ENCODE results near the gene MEF2A. TPM values are rescaled to one million over a fixed set of nuclear protein-coding genes. Genes with fewer than 3 reads are reported as not detected.

The MEF2A gene
- total RNA-seq, 1 donor from 2014 or later, result 46.3 TPM

DNA sequence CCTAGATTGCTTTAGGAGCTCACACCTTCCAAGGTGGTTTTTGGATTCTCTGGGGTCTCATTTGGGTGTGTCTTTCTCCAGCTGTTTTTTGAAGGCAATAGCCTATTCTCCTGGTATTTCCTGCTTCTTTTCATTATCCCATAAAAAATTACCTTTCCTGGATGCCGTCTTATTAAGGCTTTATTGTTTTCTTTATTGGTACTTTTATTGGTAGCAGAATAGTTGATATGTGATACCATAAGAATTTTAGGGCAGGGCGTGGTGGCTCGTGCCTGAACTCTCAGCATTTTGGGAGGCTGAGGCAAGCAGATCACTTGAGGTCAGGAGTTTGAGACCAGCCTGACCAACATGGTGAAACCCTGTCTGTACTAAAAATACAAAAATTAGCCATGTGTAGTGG, 18.3 kb upstream of the MEF2A start:
- Histone ChIP-seq H3K4me1 (ENCODE audit: insufficient read depth, low read length) (no peaks in the 10 kb centered on the region), H3K79me2 (ENCODE audit: insufficient read depth, low read length) (no peaks in the 10 kb centered on the region), H3K4me2 (ENCODE audit: low read length) (no peak overlapping the region), H3K4me3 (ENCODE audit: insufficient read depth, low read depth, low read length) (no peak overlapping the region), H3K27me3 (ENCODE audit: insufficient read depth, low read length) (no peaks in the 10 kb centered on the region), H4K20me1 (ENCODE audit: insufficient read depth, low read length) (no peaks in the 10 kb centered on the region), H3K36me3 (ENCODE audit: insufficient read depth, low read length) (no peaks in the 10 kb centered on the region), H2AFZ (ENCODE audit: low read depth, low read length) (no peak overlapping the region), H3K9ac (ENCODE audit: low read length) (no peak overlapping the region), H3K27ac (ENCODE audit: low read depth, low read length) (no peak overlapping the region), H3K9me3 (ENCODE audit: insufficient read depth, low read depth, low read length) (no peaks in the 10 kb centered on the region)
- DNase-seq (ENCODE audit: low read depth) (no peak), FAIRE-seq (no peak)
- no peaks in the 10 kb centered on the region for H3K9me3 Mint-ChIP-seq (ENCODE audit: unreplicated experiment)
- H3K36me3 Mint-ChIP-seq (ENCODE audit: low read depth, unreplicated experiment), result no peaks in the 10 kb centered on the region
- TF ChIP-seq CTCF (IDR thresholded peaks at IDR 0.05; ENCODE audit: insufficient read depth, low read depth, low read length) (no peak), EZH2 (IDR thresholded peaks at IDR 0.05; ENCODE audit: insufficient read depth, low read length) (no peak)
- no peak overlapping the region for H3K27ac Mint-ChIP-seq (ENCODE audit: unreplicated experiment)
- peaks cover 2% of the 10 kb centered on the region for H3K27me3 Mint-ChIP-seq (ENCODE audit: low read depth, unreplicated experiment)
- no peaks in the 10 kb centered on the region for H3K4me1 Mint-ChIP-seq (ENCODE audit: low read depth, unreplicated experiment)
- H3K4me3 Mint-ChIP-seq (ENCODE audit: unreplicated experiment), result no peak overlapping the region

DNA sequence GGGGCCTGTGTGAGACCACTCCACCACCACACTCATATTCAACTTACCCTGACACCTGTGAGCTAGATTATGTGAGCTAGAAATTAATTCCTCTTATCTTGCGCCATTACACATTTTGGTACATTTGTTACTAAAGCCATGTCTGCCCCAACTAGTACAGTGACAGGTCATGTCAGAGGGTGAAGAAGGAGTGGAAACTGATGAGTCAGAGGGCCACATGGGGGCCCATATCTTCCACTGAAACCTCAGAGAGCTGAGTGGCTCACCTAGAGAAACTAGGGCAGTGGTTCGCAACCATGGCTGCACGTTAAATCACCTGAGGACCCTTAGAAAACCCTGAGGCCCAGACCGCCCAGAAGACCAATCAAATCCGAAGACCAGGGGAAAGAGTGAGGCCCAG, 15.7 kb upstream of the MEF2A start:
- Histone ChIP-seq H3K9me3 (ENCODE audit: insufficient read depth, low read depth, low read length) (no peaks in the 10 kb centered on the region), H4K20me1 (ENCODE audit: insufficient read depth, low read length) (no peaks in the 10 kb centered on the region), H3K4me1 (ENCODE audit: insufficient read depth, low read length) (no peaks in the 10 kb centered on the region), H2AFZ (ENCODE audit: low read depth, low read length) (no peak overlapping the region), H3K9ac (ENCODE audit: low read length) (no peak overlapping the region), H3K27ac (ENCODE audit: low read depth, low read length) (no peak overlapping the region), H3K4me3 (ENCODE audit: insufficient read depth, low read depth, low read length) (no peak overlapping the region), H3K79me2 (ENCODE audit: insufficient read depth, low read length) (no peaks in the 10 kb centered on the region), H3K4me2 (ENCODE audit: low read length) (no peak overlapping the region), H3K27me3 (ENCODE audit: insufficient read depth, low read length) (no peaks in the 10 kb centered on the region), H3K36me3 (ENCODE audit: insufficient read depth, low read length) (no peaks in the 10 kb centered on the region)
- Mint-ChIP-seq H3K27ac (ENCODE audit: unreplicated experiment) (no peak overlapping the region), H3K36me3 (ENCODE audit: low read depth, unreplicated experiment) (no peaks in the 10 kb centered on the region), H3K4me3 (ENCODE audit: unreplicated experiment) (no peak overlapping the region), H3K9me3 (ENCODE audit: unreplicated experiment) (no peaks in the 10 kb centered on the region), H3K27me3 (ENCODE audit: low read depth, unreplicated experiment) (peaks cover 2% of the 10 kb centered on the region), H3K4me1 (ENCODE audit: low read depth, unreplicated experiment) (no peaks in the 10 kb centered on the region)
- DNase-seq (ENCODE audit: low read depth) (no peak), FAIRE-seq (no peak)
- TF ChIP-seq CTCF (IDR thresholded peaks at IDR 0.05; ENCODE audit: insufficient read depth, low read depth, low read length) (no peak), EZH2 (IDR thresholded peaks at IDR 0.05; ENCODE audit: insufficient read depth, low read length) (no peak)

DNA sequence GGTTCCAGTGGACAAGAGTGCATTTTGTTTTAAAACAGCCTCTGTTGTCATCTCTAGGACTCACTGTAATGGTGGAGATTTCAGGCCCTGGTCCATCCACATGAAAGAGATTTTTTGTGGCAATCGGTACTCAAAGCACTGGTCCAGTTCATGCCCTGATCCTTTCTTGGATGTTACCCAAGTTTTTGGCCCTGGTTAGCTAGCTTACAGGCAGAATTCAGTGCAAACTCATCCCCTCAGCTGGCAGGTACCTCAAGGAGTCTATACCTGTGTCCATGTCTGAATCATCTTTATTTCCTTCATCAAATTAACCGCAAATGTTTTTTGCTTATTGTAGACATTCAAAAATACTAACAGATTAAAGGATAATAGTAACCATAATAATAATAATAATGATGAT, 13.7 kb upstream of the MEF2A start:
- DNase-seq (ENCODE audit: low read depth) (no peak), FAIRE-seq (no peak)
- TF ChIP-seq EZH2 (IDR thresholded peaks at IDR 0.05; ENCODE audit: insufficient read depth, low read length), result no peak
- no peak for TF ChIP-seq CTCF (IDR thresholded peaks at IDR 0.05; ENCODE audit: insufficient read depth, low read depth, low read length)
- Histone ChIP-seq H3K27me3 (ENCODE audit: insufficient read depth, low read length) (no peaks in the 10 kb centered on the region), H3K27ac (ENCODE audit: low read depth, low read length) (no peak overlapping the region), H3K36me3 (ENCODE audit: insufficient read depth, low read length) (no peaks in the 10 kb centered on the region), H3K4me1 (ENCODE audit: insufficient read depth, low read length) (no peaks in the 10 kb centered on the region), H4K20me1 (ENCODE audit: insufficient read depth, low read length) (no peaks in the 10 kb centered on the region), H3K79me2 (ENCODE audit: insufficient read depth, low read length) (no peaks in the 10 kb centered on the region), H3K4me3 (ENCODE audit: insufficient read depth, low read depth, low read length) (no peak overlapping the region), H2AFZ (ENCODE audit: low read depth, low read length) (no peak overlapping the region), H3K9ac (ENCODE audit: low read length) (no peak overlapping the region), H3K4me2 (ENCODE audit: low read length) (no peak overlapping the region), H3K9me3 (ENCODE audit: insufficient read depth, low read depth, low read length) (no peaks in the 10 kb centered on the region)
- no peaks in the 10 kb centered on the region for H3K36me3 Mint-ChIP-seq (ENCODE audit: low read depth, unreplicated experiment)
- H3K27me3 Mint-ChIP-seq (ENCODE audit: low read depth, unreplicated experiment), result peaks cover 4% of the 10 kb centered on the region
- H3K27ac Mint-ChIP-seq (ENCODE audit: unreplicated experiment), result no peak overlapping the region
- H3K4me1 Mint-ChIP-seq (ENCODE audit: low read depth, unreplicated experiment), result no peaks in the 10 kb centered on the region
- no peak overlapping the region for H3K4me3 Mint-ChIP-seq (ENCODE audit: unreplicated experiment)
- no peaks in the 10 kb centered on the region for H3K9me3 Mint-ChIP-seq (ENCODE audit: unreplicated experiment)
